WTC11 (cell line): ENCODE measurements around the gene TMEM59L. TPM values are rescaled to one million over a fixed set of nuclear protein-coding genes. Genes with fewer than 3 reads are reported as not detected.

ENCODE experiments used
- ATAC-seq: fragments of 200-7000 bp; cut with Tn5 transposase; 2 replicates; pipeline ENCODE4 v1.10.0; 2021; ENCODE audit warnings: mild to moderate bottlenecking, moderate library complexity
- CTCF ChIA-PET: fragments of 300-600 bp; sonication (Branson Sonifier 250); formaldehyde crosslinking; loops from one replicate; lab custom pipeline; 2021; ENCODE audit warnings: antibody characterized with exemption; lab: Charles Lee
- POLR2A ChIA-PET: fragments of 350-600 bp; sonication (Branson Sonifier 250); formaldehyde crosslinking; loops from one replicate; lab custom pipeline; 2021; ENCODE audit warnings: antibody characterized with exemption; lab: Charles Lee
- DNase-seq: peaks from one replicate; pipeline ENCODE4 v3.0.0; 2021; ENCODE audit warnings: low spot score
- H3K27ac Mint-ChIP-seq: 2 replicates; pipeline ENCODE4 v1.8.0; 2021; ENCODE audit warnings: mixed read lengths
- H3K27me3 Mint-ChIP-seq: 2 replicates; pipeline ENCODE4 v1.8.0; 2021; ENCODE audit warnings: low read depth, mild to moderate bottlenecking, moderate library complexity, mixed read lengths
- H3K36me3 Mint-ChIP-seq: 2 replicates; pipeline ENCODE4 v1.8.0; 2021; ENCODE audit warnings: mixed read lengths
- H3K4me1 Mint-ChIP-seq: 2 replicates; pipeline ENCODE4 v1.8.0; 2022; ENCODE audit warnings: mixed read lengths
- H3K4me3 Mint-ChIP-seq: 2 replicates; pipeline ENCODE4 v1.8.0; 2021; ENCODE audit warnings: mild to moderate bottlenecking, moderate library complexity, mixed read lengths
- H3K9me3 Mint-ChIP-seq: 2 replicates; pipeline ENCODE4 v1.8.0; 2021; ENCODE audit warnings: mixed read lengths
- AR ChIP-seq: fragments of 250-450 bp; sonication (Bioruptor Pico); IDR thresholded peaks from 2 replicates; pipeline ENCODE4 v1.9.0; 2021; ENCODE audit warnings: mild to moderate bottlenecking
- ATF1 ChIP-seq: sonication (generic); formaldehyde crosslinking; IDR thresholded peaks from 2 replicates; pipeline ENCODE4 v1.8.1; 2023; ENCODE audit warnings: mild to moderate bottlenecking, moderate library complexity, missing genetic modification reagents
- ERG ChIP-seq: fragments of 250-450 bp; sonication (Bioruptor Pico); IDR thresholded peaks from 2 replicates; pipeline ENCODE4 v1.8.0; 2021; ENCODE audit warnings: mild to moderate bottlenecking
- GTF2I ChIP-seq: fragments of 250-450 bp; sonication (Bioruptor Pico); conservative IDR thresholded peaks from 2 replicates; pipeline ENCODE4 v1.4.0; 2021; ENCODE audit warnings: mild to moderate bottlenecking
- MAX ChIP-seq: sonication (generic); formaldehyde crosslinking; IDR thresholded peaks from 2 replicates; pipeline ENCODE4 v1.8.0; 2022; ENCODE audit warnings: mild to moderate bottlenecking, missing genetic modification reagents
- NFYB ChIP-seq: sonication (generic); formaldehyde crosslinking; conservative IDR thresholded peaks from 2 replicates; pipeline ENCODE4 v1.8.0; 2022; ENCODE audit warnings: low read depth, missing genetic modification reagents
- NR3C1 ChIP-seq: sonication (generic); formaldehyde crosslinking; conservative IDR thresholded peaks from 2 replicates; pipeline ENCODE4 v1.8.1; 2023; ENCODE audit warnings: low read depth, mild to moderate bottlenecking, missing genetic modification reagents
- PRDM15 ChIP-seq: sonication (generic); formaldehyde crosslinking; IDR thresholded peaks from 2 replicates; pipeline ENCODE4 v1.8.0; 2022; ENCODE audit warnings: missing genetic modification reagents
- TEAD1 ChIP-seq: sonication (generic); formaldehyde crosslinking; IDR thresholded peaks from 2 replicates; pipeline ENCODE4 v1.8.0; 2022; ENCODE audit warnings: mild to moderate bottlenecking, missing genetic modification reagents
- ZBTB43 ChIP-seq: sonication (generic); formaldehyde crosslinking; IDR thresholded peaks from 2 replicates; pipeline ENCODE4 v1.8.1; 2023; ENCODE audit warnings: mild to moderate bottlenecking, missing genetic modification reagents
- ZMAT4 ChIP-seq: fragments of 250-450 bp; sonication (Bioruptor Pico); IDR thresholded peaks from 2 replicates; pipeline ENCODE4 v1.9.0; 2021; ENCODE audit warnings: mild to moderate bottlenecking
- ZNF219 ChIP-seq: sonication (generic); formaldehyde crosslinking; IDR thresholded peaks from 2 replicates; pipeline ENCODE4 v1.8.0; 2023; ENCODE audit warnings: missing genetic modification reagents, mild to moderate bottlenecking, borderline replicate concordance
- ZNF263 ChIP-seq: sonication (generic); formaldehyde crosslinking; IDR thresholded peaks from 2 replicates; pipeline ENCODE4 v1.8.1; 2022; ENCODE audit warnings: low read depth, mild to moderate bottlenecking, moderate library complexity, missing genetic modification reagents
- ZNF425 ChIP-seq: fragments of 250-450 bp; sonication (Bioruptor Pico); conservative IDR thresholded peaks from 2 replicates; pipeline ENCODE4 v1.9.0; 2021; ENCODE audit warnings: mild to moderate bottlenecking
- total RNA-seq: library from RNA; stranded (reverse); gene quantifications from 3 replicates; pipeline ENCODE4 v1.2.3, GENCODE V29; 2021

Gene TMEM59L
- total RNA-seq, 1 experiment from 2014 or later = 14.8 TPM

- ATAC-seq = no peak
- DNase-seq = no peak
- H3K4me3 Mint-ChIP-seq = no peak overlapping the region
- peaks cover 5% of the 10 kb centered on the region; the same call in 1 of the 2 replicates for H3K36me3 Mint-ChIP-seq
- ChIA-PET POLR2A (no interaction called here), CTCF (interaction anchor here (0.8 to 1.1 kb wide), 3 partner anchors 70 to 183 kb away, joined by 3 to 5 read pairs (median 3); no protein-coding TSS in a partner anchor)
- H3K27me3 Mint-ChIP-seq = no peaks in the 10 kb centered on the region
- H3K4me1 Mint-ChIP-seq = peaks cover 6% of the 10 kb centered on the region
- H3K9me3 Mint-ChIP-seq = peaks cover 3% of the 10 kb centered on the region; the same call in 1 of the 2 replicates
- TF ChIP-seq ZNF425 (CRISPR knock-in tag) = no peak
- TF ChIP-seq NR3C1 (CRISPR knock-in tag) = no peak
- no peak overlapping the region for H3K27ac Mint-ChIP-seq
These were observed 51.4 kb downstream of the TMEM59L start for GRCh38 chr19:18663940-18664530.

GRCh38 chr19:18665771-18666202 is 53.1 kb downstream of the TMEM59L start:
- H3K36me3 Mint-ChIP-seq = peaks cover 8% of the 10 kb centered on the region; the same call in 1 of the 2 replicates
- ChIA-PET POLR2A (interaction anchor here (0.9 kb wide), 1 partner anchor 75 kb away, joined by 3 read pairs; no protein-coding TSS in a partner anchor), CTCF (interaction anchor here (1.1 kb wide), 1 partner anchor 9 kb away, joined by 3 read pairs; no protein-coding TSS in a partner anchor)
- DNase-seq (no peak), ATAC-seq (no peak)
- no peak overlapping the region for H3K4me3 Mint-ChIP-seq
- H3K9me3 Mint-ChIP-seq = peaks cover 3% of the 10 kb centered on the region; the same call in 1 of the 2 replicates
- no peaks in the 10 kb centered on the region for H3K27me3 Mint-ChIP-seq
- no peak overlapping the region for H3K27ac Mint-ChIP-seq
- TF ChIP-seq ZNF263 (no peak), NR3C1 (CRISPR knock-in tag) (no peak), ZMAT4 (CRISPR knock-in tag) (no peak), ZNF219 (CRISPR knock-in tag) (no peak), MAX (CRISPR knock-in tag) (no peak), GTF2I (CRISPR knock-in tag) (no peak), PRDM15 (CRISPR knock-in tag) (no peak), ERG (CRISPR knock-in tag) (no peak), NFYB (no peak), ZBTB43 (CRISPR knock-in tag) (no peak), TEAD1 (CRISPR knock-in tag) (no peak), AR (CRISPR knock-in tag) (no peak), ATF1 (no peak)
- H3K4me1 Mint-ChIP-seq = peaks cover 4% of the 10 kb centered on the region
